ENCODE measurements around the gene CA5A.

DNA sequence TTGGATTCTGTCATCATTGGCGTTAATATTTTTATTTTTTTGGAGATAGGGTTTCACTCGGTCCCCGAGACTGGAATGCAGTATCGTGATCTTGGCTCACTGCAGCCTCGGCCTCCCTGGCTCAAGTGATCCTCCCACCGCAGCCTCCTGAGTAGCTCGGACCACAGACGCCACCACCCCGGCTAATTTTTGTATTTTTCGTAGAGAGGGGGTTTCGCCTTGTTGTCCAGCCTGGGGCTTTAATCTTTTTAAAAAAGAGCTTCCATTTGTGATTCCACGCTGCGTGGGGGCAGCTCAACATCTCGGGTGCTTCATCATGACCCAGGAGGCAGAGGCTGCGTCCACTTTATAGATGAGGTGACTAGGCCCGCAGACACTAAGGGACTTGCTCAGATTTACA is 16.4 kb upstream of the CA5A start:
- TF ChIP-seq CTCF (IDR thresholded peaks at IDR 0.05) = no peak
- no peak for TF ChIP-seq POLR2A (IDR thresholded peaks at IDR 0.05)
- TF ChIP-seq EP300 (IDR thresholded peaks at IDR 0.05) = no peak

Data from sigmoid colon (tissue), 4 donors.